A673 (cell line): ENCODE measurements around the gene A3GALT2. TPM values are rescaled to one million over a fixed set of nuclear protein-coding genes. Genes with fewer than 3 reads are reported as not detected.
"Not testable (repeated sequence)": the region's sequence is repeated elsewhere in the genome, so short reads cannot be mapped to it uniquely, and the experiment has no call there.

Experiments
- BruUV-seq: library from RNA; stranded (reverse); fragments of 400-500 nt; replicated peaks from 2 replicates; lab custom pipeline; 2021; lab: Mats Ljungman, UMichigan
- CTCF ChIA-PET: fragments of 300-600 bp; sonication (Branson Sonifier 250); formaldehyde crosslinking; loops from one replicate; lab custom pipeline; 2022; ENCODE audit warnings: antibody characterized with exemption; lab: Charles Lee
- POLR2A ChIA-PET: fragments of 300-600 bp; sonication (Branson Sonifier 250); formaldehyde crosslinking; loops from one replicate; lab custom pipeline; 2022; ENCODE audit warnings: antibody characterized with exemption; ENCODE audit not compliant: low non-redundant PET; lab: Charles Lee
- DNase-seq: peaks from one replicate; pipeline ENCODE4 v3.0.0-alpha.2; 2015; ENCODE audit warnings: low spot score
- H3K27ac ChIP-seq: fragments of 200-600 bp; sonication (generic); 2 replicates; pipeline ENCODE4 v1.5.1; 2016; ENCODE audit warnings: mixed run types, low read depth, mild to moderate bottlenecking, mixed read lengths, antibody characterized with exemption, low read length; ENCODE audit not compliant: poor library complexity, severe bottlenecking
- H3K27me3 ChIP-seq: fragments of 200-600 bp; sonication (generic); replicated peaks from 2 replicates; pipeline ENCODE4 v1.6.1; 2017; ENCODE audit warnings: mixed run types, low read depth, mild to moderate bottlenecking, mixed read lengths, antibody characterized with exemption, low read length; ENCODE audit not compliant: insufficient read depth, poor library complexity
- H3K36me3 ChIP-seq: fragments of 200-600 bp; sonication (generic); 2 replicates; pipeline ENCODE4 v1.6.1; 2016; ENCODE audit warnings: mixed run types, mild to moderate bottlenecking, mixed read lengths, antibody characterized with exemption, low read length; ENCODE audit not compliant: insufficient read depth, poor library complexity, severe bottlenecking
- H3K4me1 ChIP-seq: fragments of 200-600 bp; sonication (generic); 2 replicates; pipeline ENCODE4 v1.6.1; 2017; ENCODE audit warnings: mixed run types, mild to moderate bottlenecking, mixed read lengths, antibody characterized with exemption, low read length; ENCODE audit not compliant: insufficient read depth, poor library complexity, severe bottlenecking
- H3K4me3 ChIP-seq: fragments of 200-600 bp; sonication (generic); 2 replicates; pipeline ENCODE4 v1.5.1; 2016; ENCODE audit warnings: low read depth, mixed run types, mild to moderate bottlenecking, mixed read lengths, low read length; ENCODE audit not compliant: poor library complexity, severe bottlenecking
- H3K9me3 ChIP-seq: fragments of 200-600 bp; sonication (generic); 2 replicates; pipeline ENCODE4 v1.6.1; 2016; ENCODE audit warnings: mixed run types, low read depth, mild to moderate bottlenecking, mixed read lengths, antibody characterized with exemption, low read length; ENCODE audit not compliant: poor library complexity, severe bottlenecking
- CTCF ChIP-seq: fragments of 300-800, 200-600 bp; sonication (generic); conservative IDR thresholded peaks from 2 replicates; pipeline ENCODE4 v1.5.1; 2017; ENCODE audit warnings: low read depth, mild to moderate bottlenecking, antibody characterized with exemption, low read length, moderate library complexity, mixed read lengths
- EZH2 ChIP-seq: fragments of 200-600 bp; sonication (generic); IDR thresholded peaks from 2 replicates; pipeline ENCODE4 v1.6.1; 2017; ENCODE audit warnings: borderline replicate concordance, low read depth, mild to moderate bottlenecking, mixed read lengths, antibody characterized with exemption, low read length; ENCODE audit not compliant: poor library complexity, severe bottlenecking
- intact Hi-C: fragments of 100-400 bp; cut with micrococcal nuclease; formaldehyde crosslinking; loops from one replicate; pipeline ENCODE4 v1.10.0; 2022; ENCODE audit not compliant: unreplicated experiment
- total RNA-seq: library from RNA; stranded (reverse); gene quantifications from 2 replicates; pipeline ENCODE4 v1.2.3, GENCODE V29; 2021

A3GALT2 gene
- total RNA-seq, 1 experiment from 2014 or later: 0.39 TPM

GRCh38 chr1:33294071-33295010, 26.6 kb downstream of the A3GALT2 start:
- H3K27me3 ChIP-seq: no peaks in the 10 kb centered on the region
- TF ChIP-seq CTCF: no peak
- TF ChIP-seq EZH2: no peak
- H3K36me3 ChIP-seq: peaks cover 27% of the 10 kb centered on the region
- no peak overlapping the region for H3K27ac ChIP-seq
- no peaks in the 10 kb centered on the region for H3K9me3 ChIP-seq
- no TSS peak for BruUV-seq
- H3K4me1 ChIP-seq: no peaks in the 10 kb centered on the region
- no peak for DNase-seq
- no peak overlapping the region for H3K4me3 ChIP-seq
- POLR2A ChIA-PET: no interaction called here
- CTCF ChIA-PET: interaction anchor here (1.4 to 2.5 kb wide), 2 partner anchors 173 to 177 kb away, joined by 10 to 34 read pairs; partner anchors contain the start of gene ZSCAN20
- intact Hi-C loops: loop anchor here (1.0 to 2.0 kb wide), 3 partner anchors 70 to 318 kb away; no protein-coding TSS in a partner anchor

GRCh38 chr1:33292726-33293340, 28.1 kb downstream of the A3GALT2 start:
- H3K9me3 ChIP-seq: no peaks in the 10 kb centered on the region
- H3K4me3 ChIP-seq: no peak overlapping the region
- H3K36me3 ChIP-seq: peaks cover 20% of the 10 kb centered on the region
- no peak overlapping the region for H3K27ac ChIP-seq
- no peak for DNase-seq
- no TSS peak for BruUV-seq
- POLR2A ChIA-PET: no interaction called here
- H3K27me3 ChIP-seq: no peaks in the 10 kb centered on the region
- no peak for TF ChIP-seq CTCF
- TF ChIP-seq EZH2: no peak
- intact Hi-C loops: no loop called here
- CTCF ChIA-PET: no interaction called here
- H3K4me1 ChIP-seq: no peaks in the 10 kb centered on the region

- H3K4me3 ChIP-seq, intact Hi-C loops, H3K9me3 ChIP-seq, H3K4me1 ChIP-seq, H3K27ac ChIP-seq, BruUV-seq, POLR2A ChIA-PET, DNase-seq, H3K27me3 ChIP-seq, H3K36me3 ChIP-seq, CTCF ChIA-PET: not testable (repeated sequence)
Observed at GRCh38 chr1:33290615-33291014, 30.3 kb downstream of the A3GALT2 start.
